Psoas muscle (tissue), 8 donors: ENCODE measurements around the gene MAK. TPM values are rescaled to one million over a fixed set of nuclear protein-coding genes. Genes with fewer than 3 reads are reported as not detected.
A peak's percentile ranks its signal among the peaks of the same experiment; 100 is the strongest.

Source experiments
- ATAC-seq, 4 donors: fragments of 200-7000 bp; cut with Tn5 transposase; one replicate each; pipeline ENCODE4 v1.9.1; 2020; ENCODE audit warnings: moderate library complexity in 3 of 4, mild to moderate bottlenecking in 2 of 4
- DNase-seq, 2 donors: peaks; one replicate each; pipeline ENCODE4 v3.0.0-alpha.2; 2020
- H3K27ac ChIP-seq: fragments of 200-600 bp; one replicate; pipeline ENCODE4 v1.8.0; 2022
- H3K27me3 ChIP-seq, 3 donors: fragments of 200-600 bp in 1 of 3; one replicate each; pipeline versions ENCODE4 v1.6.1 to v1.8.0; 2013 to 2022; ENCODE audit warnings: low read length in 2 of 3, mild to moderate bottlenecking in 2 of 3, moderate library complexity in 1 of 3; ENCODE audit not compliant: insufficient read depth in 3 of 3
- H3K36me3 ChIP-seq, 2 donors: fragments of 200-600 bp in 1 of 2; one replicate each; pipeline versions ENCODE4 v1.6.1 to v1.8.0; 2013 to 2022; ENCODE audit warnings: low read depth in 1 of 2, mild to moderate bottlenecking in 1 of 2, moderate library complexity in 1 of 2; ENCODE audit not compliant: insufficient read depth in 1 of 2
- H3K4me1 ChIP-seq: fragments of 200-600 bp; one replicate; pipeline ENCODE4 v1.8.0; 2022
- H3K4me3 ChIP-seq: fragments of 200-600 bp; one replicate; pipeline ENCODE4 v1.8.0; 2022; ENCODE audit warnings: mild to moderate bottlenecking
- H3K9me3 ChIP-seq: fragments of 200-600 bp; one replicate; pipeline ENCODE4 v1.8.0; 2022
- WGBS, 3 donors: extraction: QIAGEN DNeasy Blood & Tissue Kit; methylation state at CpG; one replicate each; pipeline versions ENCODE4 v1.1.6 to v1.1.7; 2013; 5-methylcytosine and 5-hydroxymethylcytosine counted together
- intact Hi-C, 2 donors: fragments of 100-400 bp; cut with DNase I; formaldehyde crosslinking; loops; one replicate each; pipeline versions ENCODE4 v1.11.0 to v1.14.2; 2022
- polyA plus RNA-seq, 3 donors: library from polyadenylated mRNA; stranded (reverse); fragments of 200-250 nt; gene quantifications; one replicate each; pipeline ENCODE4 v1.2.3, GENCODE V29; 2013
- total RNA-seq, 4 donors: library from RNA; stranded (reverse); fragmentation: NEBNext Ultra II Directional in 2 of 4; extraction: Animal tissue kit (Norgen Biotek cat#: 25700) in 2 of 4; gene quantifications; one replicate each; pipeline versions ENCODE4 v1.2.1 to v1.2.4, GENCODE V29; 2021 to 2023
- TF ChIP-seq, protein P1 (sequence below): fragments of 200-600 bp; IDR thresholded peaks from one replicate; pipeline ENCODE4 v1.8.0; 2022; ENCODE audit warnings: antibody characterized with exemption
- donor health status: healthy with polysubstance abuse.
- donor health status: DM: no; HTN: no; CAD: no; lungs with moderate emphysema.
- donor health status: Bipolar disorder and iron deficiency.
- donor health status: healthy.
- donor health status: DM: yes; HTN: yes; CAD: no.
- donor health status: DM: no; HTN: no; CAD: no.
- donor health status: DM: no; HTN: no; CAD: no.
- donor health status: DM: yes; HTN: yes; CAD: no.

The MAK gene
- total and polyA plus RNA-seq, 7 donors, result 0.01 to 0.09 (median 0.03) TPM; not detected in 4

DNA sequence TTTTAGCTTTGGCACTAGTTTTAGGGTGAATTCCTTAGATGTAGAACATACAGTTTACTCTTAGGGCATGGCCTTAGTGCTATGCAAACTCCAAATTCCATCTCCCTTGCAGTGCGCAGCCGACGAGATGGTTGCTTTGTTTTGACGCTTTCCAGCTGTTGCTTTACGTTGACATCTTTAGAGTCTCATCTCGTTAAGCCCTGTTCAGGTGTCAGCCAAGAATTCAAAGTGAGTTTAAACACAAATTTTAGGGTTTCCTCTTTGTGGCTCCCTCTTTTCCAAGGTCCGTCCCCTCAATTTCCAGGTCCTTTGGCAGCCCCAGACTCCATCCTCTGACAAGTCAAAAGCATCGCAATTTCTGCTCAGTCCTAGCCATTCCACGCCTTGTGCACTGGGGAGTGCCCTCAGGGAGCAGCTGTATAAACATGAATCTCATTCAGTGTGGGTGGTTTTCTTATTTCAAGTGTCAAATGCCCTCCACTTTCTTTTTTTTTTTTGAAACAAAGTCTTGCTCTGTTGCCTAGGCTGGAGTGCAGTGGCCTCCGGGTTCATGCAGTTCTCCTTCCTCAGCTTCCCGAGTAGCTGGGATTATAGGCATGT, 14.1 kb upstream of the MAK start:
- no peak for DNase-seq
- WGBS, 3 donors, result 50 to 66% (median 51%) methylated on average over 11 of the region's 11 CpGs

DNA sequence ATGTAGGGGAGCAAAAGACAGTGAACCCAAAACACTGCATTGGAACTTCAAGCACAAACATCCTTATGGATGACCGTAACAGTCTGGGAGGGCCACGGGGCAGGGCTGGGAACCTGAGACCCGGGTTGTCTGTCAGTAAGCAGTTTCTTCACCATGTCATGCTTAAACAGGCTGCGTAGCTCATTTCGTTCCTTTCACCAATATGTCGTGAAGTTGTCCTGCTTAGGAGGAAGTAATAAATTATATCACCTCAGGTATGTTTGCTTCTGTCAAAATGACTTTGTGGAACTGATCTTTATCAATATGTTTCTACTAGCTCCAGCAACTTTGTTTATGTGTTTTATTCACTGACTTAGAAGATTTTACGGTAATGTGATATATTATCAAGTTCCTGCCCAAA, 12.4 kb upstream of the MAK start:
- DNase-seq (no peak), ATAC-seq (no peak)
- H3K9me3 ChIP-seq, result peaks cover 6% of the 10 kb centered on the region
- H3K27ac ChIP-seq, result no peak overlapping the region
- H3K27me3 ChIP-seq, result no peaks in the 10 kb centered on the region
- 42 to 51% (median 49%) methylated on average over 7 of the region's 7 CpGs for WGBS, 3 donors
- H3K4me1 ChIP-seq, result no peaks in the 10 kb centered on the region
- H3K4me3 ChIP-seq, result no peak overlapping the region
- intact Hi-C loops, result no loop called here
- H3K36me3 ChIP-seq, result no peaks in the 10 kb centered on the region
- TF ChIP-seq, protein P1, sequence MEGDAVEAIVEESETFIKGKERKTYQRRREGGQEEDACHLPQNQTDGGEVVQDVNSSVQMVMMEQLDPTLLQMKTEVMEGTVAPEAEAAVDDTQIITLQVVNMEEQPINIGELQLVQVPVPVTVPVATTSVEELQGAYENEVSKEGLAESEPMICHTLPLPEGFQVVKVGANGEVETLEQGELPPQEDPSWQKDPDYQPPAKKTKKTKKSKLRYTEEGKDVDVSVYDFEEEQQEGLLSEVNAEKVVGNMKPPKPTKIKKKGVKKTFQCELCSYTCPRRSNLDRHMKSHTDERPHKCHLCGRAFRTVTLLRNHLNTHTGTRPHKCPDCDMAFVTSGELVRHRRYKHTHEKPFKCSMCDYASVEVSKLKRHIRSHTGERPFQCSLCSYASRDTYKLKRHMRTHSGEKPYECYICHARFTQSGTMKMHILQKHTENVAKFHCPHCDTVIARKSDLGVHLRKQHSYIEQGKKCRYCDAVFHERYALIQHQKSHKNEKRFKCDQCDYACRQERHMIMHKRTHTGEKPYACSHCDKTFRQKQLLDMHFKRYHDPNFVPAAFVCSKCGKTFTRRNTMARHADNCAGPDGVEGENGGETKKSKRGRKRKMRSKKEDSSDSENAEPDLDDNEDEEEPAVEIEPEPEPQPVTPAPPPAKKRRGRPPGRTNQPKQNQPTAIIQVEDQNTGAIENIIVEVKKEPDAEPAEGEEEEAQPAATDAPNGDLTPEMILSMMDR, result no peak

More for the DNA sequence above, 14.1 kb upstream of the MAK start:
- Histone ChIP-seq H3K27ac (no peak overlapping the region), H3K36me3 (no peaks in the 10 kb centered on the region), H3K4me3 (no peak overlapping the region), H3K27me3 (no peaks in the 10 kb centered on the region), H3K9me3 (peaks cover 6% of the 10 kb centered on the region), H3K4me1 (no peaks in the 10 kb centered on the region)
- intact Hi-C loops, result no loop called here
- no peak for ATAC-seq
- TF ChIP-seq, protein P1, result no peak

DNA sequence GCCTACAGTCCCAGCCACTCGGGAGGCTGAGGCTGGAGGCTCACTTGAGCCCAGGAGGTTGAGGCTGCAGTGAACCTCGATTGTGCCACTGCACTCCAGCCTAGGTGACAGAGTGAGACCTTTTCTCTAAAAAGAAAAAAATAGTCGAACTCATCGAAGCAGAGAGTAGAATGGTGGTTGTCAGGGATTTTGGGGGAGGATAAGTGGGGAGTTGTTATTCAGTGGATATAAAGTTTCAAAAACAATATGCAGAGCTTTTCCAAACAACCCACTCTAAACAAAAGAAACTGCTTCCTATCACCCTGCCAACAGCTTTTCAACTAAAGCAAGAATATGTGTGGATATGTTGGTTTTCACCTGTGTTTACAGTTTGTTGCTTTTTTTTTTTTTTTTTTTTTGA, 11.6 kb upstream of the MAK start:
- DNase-seq (no peak), ATAC-seq (no peak)
- Histone ChIP-seq H3K36me3 (no peaks in the 10 kb centered on the region), H3K4me3 (no peak overlapping the region), H3K27me3 (no peaks in the 10 kb centered on the region), H3K4me1 (no peaks in the 10 kb centered on the region), H3K27ac (no peak overlapping the region), H3K9me3 (peaks cover 6% of the 10 kb centered on the region)
- TF ChIP-seq, protein P1, result no peak
- intact Hi-C loops, result no loop called here
- WGBS, 3 donors, result 89 to 98% (median 90%) methylated on average over 4 of the region's 4 CpGs

DNA sequence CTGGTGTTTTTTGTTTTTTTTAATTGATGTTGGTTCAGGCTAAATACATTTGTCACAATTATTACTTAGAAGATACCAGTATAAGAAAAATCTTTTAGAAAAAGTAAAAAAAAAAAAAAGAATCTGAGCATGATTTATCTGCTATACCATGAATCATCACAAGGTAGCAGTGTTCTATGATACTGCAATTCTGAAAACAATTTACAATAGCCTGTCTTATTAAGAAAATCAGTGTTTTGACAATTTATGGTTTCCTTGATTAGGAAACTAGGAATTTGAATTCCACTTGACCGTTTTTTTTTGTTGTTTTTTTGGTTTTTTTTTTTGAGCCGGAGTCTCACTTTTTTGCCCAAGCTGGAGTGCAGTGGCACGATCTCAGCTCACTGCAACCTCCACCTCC, 9.3 kb upstream of the MAK start:
- no peak overlapping the region for H3K27ac ChIP-seq
- no peaks in the 10 kb centered on the region for H3K4me1 ChIP-seq
- TF ChIP-seq, protein P1, result peak; percentile 13
- H3K27me3 ChIP-seq, result no peaks in the 10 kb centered on the region
- ATAC-seq (no peak), DNase-seq (no peak)
- 80 to 81% (median 80%) methylated on average over 3 of the region's 3 CpGs for WGBS, 3 donors
- no peaks in the 10 kb centered on the region for H3K36me3 ChIP-seq
- intact Hi-C loops, result no loop called here
- no peak overlapping the region for H3K4me3 ChIP-seq
- H3K9me3 ChIP-seq, result no peaks in the 10 kb centered on the region

DNA sequence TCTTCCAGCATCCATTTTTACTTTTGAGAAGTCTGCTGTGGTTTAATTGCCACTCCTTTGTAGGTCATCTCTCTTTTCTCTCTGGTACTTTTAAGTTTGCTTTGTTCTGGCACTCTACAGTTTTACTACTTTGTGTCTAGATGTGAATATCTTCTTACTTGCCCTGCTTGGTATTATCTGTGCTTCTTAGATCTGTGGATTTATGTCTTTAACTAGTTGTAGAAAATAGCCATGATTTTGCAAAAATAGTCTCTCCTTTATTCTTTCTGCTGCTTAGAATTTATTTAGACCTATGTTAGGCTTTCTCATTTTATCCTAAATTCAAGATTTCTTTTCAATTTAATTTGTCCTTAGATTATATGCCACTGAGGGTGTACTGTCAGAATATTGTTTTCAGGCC, 5.2 kb upstream of the MAK start:
- TF ChIP-seq, protein P1, result no peak
- Histone ChIP-seq H3K9me3 (no peaks in the 10 kb centered on the region), H3K4me3 (no peak overlapping the region), H3K27me3 (peaks cover 0 to 12% (median 2%) of the 10 kb centered on the region in 3 donors), H3K27ac (no peak overlapping the region), H3K4me1 (peaks cover 4% of the 10 kb centered on the region), H3K36me3 (no peaks in the 10 kb centered on the region)
- DNase-seq (no peak), ATAC-seq (no peak)
- intact Hi-C loops, result no loop called here
